ENCODE measurements around the gene PSMB10. TPM values are rescaled to one million over a fixed set of nuclear protein-coding genes. Genes with fewer than 3 reads are reported as not detected.

Gene PSMB10
- total RNA-seq, 1 donor, result 47.0 TPM

DNA sequence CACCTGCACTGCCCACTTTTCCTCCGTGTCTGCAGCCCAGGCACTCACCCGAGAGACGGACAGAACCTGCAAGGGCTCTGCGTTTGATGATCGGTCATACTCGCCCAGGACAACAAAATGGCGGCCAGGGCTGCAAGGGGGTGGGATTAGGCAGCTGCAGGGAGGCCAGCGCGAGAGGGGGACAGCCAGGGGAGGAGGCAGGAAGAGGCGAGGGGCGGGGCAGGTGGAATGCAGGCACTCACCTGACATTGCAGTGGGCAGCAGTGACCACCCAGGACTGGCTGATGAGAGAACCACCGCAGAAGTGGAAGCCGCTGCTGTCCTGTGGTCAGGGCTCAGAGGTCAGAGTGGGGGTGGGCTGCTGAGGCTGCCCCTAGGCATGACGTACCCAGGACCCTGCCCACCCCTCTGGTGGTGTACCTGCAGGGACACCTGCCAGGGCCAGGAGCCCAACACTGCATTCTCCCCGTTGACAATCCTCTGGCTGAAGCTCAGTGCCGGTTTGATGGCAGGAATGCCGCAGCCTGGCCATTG is 5.9 kb downstream of the PSMB10 start:
- H3K4me2 ChIP-seq (ENCODE audit: insufficient read depth, low read length), result no peak overlapping the region
- peaks cover 42% of the 10 kb centered on the region for H4K20me1 ChIP-seq (ENCODE audit: insufficient read depth, low read length)
- H3K27ac ChIP-seq (ENCODE audit: low read depth, low read length), result no peak overlapping the region
- H3K36me3 ChIP-seq (ENCODE audit: insufficient read depth, low read length), result peaks cover 31% of the 10 kb centered on the region
- H2AFZ ChIP-seq (ENCODE audit: low read length), result no peak overlapping the region
- no peaks in the 10 kb centered on the region for H3K9me3 ChIP-seq (ENCODE audit: low read depth, low read length)
- H3K4me1 ChIP-seq (ENCODE audit: insufficient read depth, low read length), result peaks cover 25% of the 10 kb centered on the region
- TF ChIP-seq, protein P1, sequence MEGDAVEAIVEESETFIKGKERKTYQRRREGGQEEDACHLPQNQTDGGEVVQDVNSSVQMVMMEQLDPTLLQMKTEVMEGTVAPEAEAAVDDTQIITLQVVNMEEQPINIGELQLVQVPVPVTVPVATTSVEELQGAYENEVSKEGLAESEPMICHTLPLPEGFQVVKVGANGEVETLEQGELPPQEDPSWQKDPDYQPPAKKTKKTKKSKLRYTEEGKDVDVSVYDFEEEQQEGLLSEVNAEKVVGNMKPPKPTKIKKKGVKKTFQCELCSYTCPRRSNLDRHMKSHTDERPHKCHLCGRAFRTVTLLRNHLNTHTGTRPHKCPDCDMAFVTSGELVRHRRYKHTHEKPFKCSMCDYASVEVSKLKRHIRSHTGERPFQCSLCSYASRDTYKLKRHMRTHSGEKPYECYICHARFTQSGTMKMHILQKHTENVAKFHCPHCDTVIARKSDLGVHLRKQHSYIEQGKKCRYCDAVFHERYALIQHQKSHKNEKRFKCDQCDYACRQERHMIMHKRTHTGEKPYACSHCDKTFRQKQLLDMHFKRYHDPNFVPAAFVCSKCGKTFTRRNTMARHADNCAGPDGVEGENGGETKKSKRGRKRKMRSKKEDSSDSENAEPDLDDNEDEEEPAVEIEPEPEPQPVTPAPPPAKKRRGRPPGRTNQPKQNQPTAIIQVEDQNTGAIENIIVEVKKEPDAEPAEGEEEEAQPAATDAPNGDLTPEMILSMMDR (IDR thresholded peaks at IDR 0.05; ENCODE audit: extremely low read depth, low read depth, low read length), result no peak
- H3K79me2 ChIP-seq (ENCODE audit: insufficient read depth, low read length), result peaks cover 12% of the 10 kb centered on the region
- no peak overlapping the region for H3K4me3 ChIP-seq (ENCODE audit: insufficient read depth, low read length)
- peak; percentile 65 for DNase-seq (ENCODE audit: insufficient read length, low spot score, missing footprints)
- no peaks in the 10 kb centered on the region for H3K27me3 ChIP-seq (ENCODE audit: insufficient read depth, low read length)

DNA sequence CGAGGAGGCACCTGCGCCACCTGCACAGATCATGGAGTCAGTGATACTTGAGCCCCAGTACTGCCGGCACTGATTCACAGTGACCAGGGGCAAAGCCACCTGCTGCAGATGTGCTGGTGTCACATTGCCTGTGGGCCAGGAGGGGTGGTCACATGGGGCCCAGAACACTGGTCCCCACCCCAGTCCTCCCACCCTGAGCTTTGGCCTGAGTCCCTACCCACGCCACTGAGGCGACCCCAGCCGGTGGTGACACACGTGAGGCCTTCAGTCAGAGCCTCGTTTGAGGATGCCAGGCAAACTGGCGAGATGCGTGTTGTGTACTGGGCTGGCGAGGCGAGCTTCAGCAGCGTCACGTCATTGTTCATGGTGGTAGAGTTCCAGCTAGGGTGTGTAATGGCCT is 6.5 kb downstream of the PSMB10 start:
- Histone ChIP-seq H4K20me1 (ENCODE audit: insufficient read depth, low read length) (peaks cover 46% of the 10 kb centered on the region), H3K27ac (ENCODE audit: low read depth, low read length) (no peak overlapping the region), H3K4me3 (ENCODE audit: insufficient read depth, low read length) (no peak overlapping the region), H3K79me2 (ENCODE audit: insufficient read depth, low read length) (peaks cover 12% of the 10 kb centered on the region), H3K9me3 (ENCODE audit: low read depth, low read length) (no peaks in the 10 kb centered on the region), H2AFZ (ENCODE audit: low read length) (no peak overlapping the region), H3K4me2 (ENCODE audit: insufficient read depth, low read length) (no peak overlapping the region), H3K4me1 (ENCODE audit: insufficient read depth, low read length) (peaks cover 25% of the 10 kb centered on the region), H3K36me3 (ENCODE audit: insufficient read depth, low read length) (peaks cover 31% of the 10 kb centered on the region), H3K27me3 (ENCODE audit: insufficient read depth, low read length) (no peaks in the 10 kb centered on the region)
- peak; percentile 39 for DNase-seq (ENCODE audit: insufficient read length, low spot score, missing footprints)
- TF ChIP-seq, protein P1 (IDR thresholded peaks at IDR 0.05; ENCODE audit: extremely low read depth, low read depth, low read length), result no peak

- Histone ChIP-seq H4K20me1 (ENCODE audit: insufficient read depth, low read length) (peaks cover 42% of the 10 kb centered on the region), H2AFZ (ENCODE audit: low read length) (no peak overlapping the region), H3K27ac (ENCODE audit: low read depth, low read length) (no peak overlapping the region), H3K27me3 (ENCODE audit: insufficient read depth, low read length) (no peaks in the 10 kb centered on the region), H3K9me3 (ENCODE audit: low read depth, low read length) (no peaks in the 10 kb centered on the region), H3K4me3 (ENCODE audit: insufficient read depth, low read length) (no peak overlapping the region), H3K4me1 (ENCODE audit: insufficient read depth, low read length) (peaks cover 15% of the 10 kb centered on the region), H3K36me3 (ENCODE audit: insufficient read depth, low read length) (peaks cover 30% of the 10 kb centered on the region), H3K4me2 (ENCODE audit: insufficient read depth, low read length) (no peak overlapping the region), H3K79me2 (ENCODE audit: insufficient read depth, low read length) (peaks cover 20% of the 10 kb centered on the region)
- TF ChIP-seq, protein P1 (IDR thresholded peaks at IDR 0.05; ENCODE audit: extremely low read depth, low read depth, low read length), result peak; percentile 94
- peak; percentile 97 for DNase-seq (ENCODE audit: insufficient read length, low spot score, missing footprints)
Observed at GRCh38 chr16:67928561-67929364, 7.9 kb downstream of the PSMB10 start.

DNA sequence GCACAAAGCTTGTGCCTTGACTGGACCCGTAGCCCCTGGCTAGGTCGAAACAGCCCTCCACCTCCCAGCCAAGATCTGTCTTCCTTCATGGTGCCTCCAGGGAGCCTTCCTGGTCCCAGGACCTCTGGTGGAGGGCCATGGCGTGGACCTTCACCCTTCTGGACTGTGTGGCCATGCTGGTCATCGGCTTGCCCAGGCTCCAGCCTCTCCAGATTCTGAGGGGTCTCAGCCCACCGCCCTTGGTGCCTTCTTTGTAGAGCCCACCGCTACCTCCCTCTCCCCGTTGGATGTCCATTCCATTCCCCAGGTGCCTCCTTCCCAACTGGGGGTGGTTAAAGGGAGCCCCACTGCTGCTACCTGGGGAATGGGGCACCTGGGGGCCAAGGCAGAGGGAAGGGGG is 8.5 kb downstream of the PSMB10 start:
- H4K20me1 ChIP-seq (ENCODE audit: insufficient read depth, low read length), result peaks cover 48% of the 10 kb centered on the region
- TF ChIP-seq, protein P1 (IDR thresholded peaks at IDR 0.05; ENCODE audit: extremely low read depth, low read depth, low read length), result no peak

More for the DNA sequence above, 8.5 kb downstream of the PSMB10 start:
- H3K27ac ChIP-seq (ENCODE audit: low read depth, low read length), result no peak overlapping the region
- H3K79me2 ChIP-seq (ENCODE audit: insufficient read depth, low read length), result peaks cover 23% of the 10 kb centered on the region
- peaks cover 15% of the 10 kb centered on the region for H3K4me1 ChIP-seq (ENCODE audit: insufficient read depth, low read length)
- H3K36me3 ChIP-seq (ENCODE audit: insufficient read depth, low read length), result peaks cover 29% of the 10 kb centered on the region
- DNase-seq (ENCODE audit: insufficient read length, low spot score, missing footprints), result peak; percentile 37
- no peak overlapping the region for H3K4me2 ChIP-seq (ENCODE audit: insufficient read depth, low read length)
- H3K4me3 ChIP-seq (ENCODE audit: insufficient read depth, low read length), result no peak overlapping the region
- H3K27me3 ChIP-seq (ENCODE audit: insufficient read depth, low read length), result no peaks in the 10 kb centered on the region
- H2AFZ ChIP-seq (ENCODE audit: low read length), result no peak overlapping the region
- H3K9me3 ChIP-seq (ENCODE audit: low read depth, low read length), result no peaks in the 10 kb centered on the region
